Fibroblast of peridontal ligament (primary cell): ENCODE data around the gene ZNF512B.
A peak's percentile ranks its signal among the peaks of the same experiment; 100 is the strongest.
"Not testable (repeated sequence)": the region's sequence is repeated elsewhere in the genome, so short reads cannot be mapped to it uniquely, and the experiment has no call there.

Experiments used
- DNase-seq: peaks from one replicate; pipeline ENCODE4 v3.0.0-alpha.2; 2010; ENCODE audit errors: extremely low read depth

Gene ZNF512B

DNA sequence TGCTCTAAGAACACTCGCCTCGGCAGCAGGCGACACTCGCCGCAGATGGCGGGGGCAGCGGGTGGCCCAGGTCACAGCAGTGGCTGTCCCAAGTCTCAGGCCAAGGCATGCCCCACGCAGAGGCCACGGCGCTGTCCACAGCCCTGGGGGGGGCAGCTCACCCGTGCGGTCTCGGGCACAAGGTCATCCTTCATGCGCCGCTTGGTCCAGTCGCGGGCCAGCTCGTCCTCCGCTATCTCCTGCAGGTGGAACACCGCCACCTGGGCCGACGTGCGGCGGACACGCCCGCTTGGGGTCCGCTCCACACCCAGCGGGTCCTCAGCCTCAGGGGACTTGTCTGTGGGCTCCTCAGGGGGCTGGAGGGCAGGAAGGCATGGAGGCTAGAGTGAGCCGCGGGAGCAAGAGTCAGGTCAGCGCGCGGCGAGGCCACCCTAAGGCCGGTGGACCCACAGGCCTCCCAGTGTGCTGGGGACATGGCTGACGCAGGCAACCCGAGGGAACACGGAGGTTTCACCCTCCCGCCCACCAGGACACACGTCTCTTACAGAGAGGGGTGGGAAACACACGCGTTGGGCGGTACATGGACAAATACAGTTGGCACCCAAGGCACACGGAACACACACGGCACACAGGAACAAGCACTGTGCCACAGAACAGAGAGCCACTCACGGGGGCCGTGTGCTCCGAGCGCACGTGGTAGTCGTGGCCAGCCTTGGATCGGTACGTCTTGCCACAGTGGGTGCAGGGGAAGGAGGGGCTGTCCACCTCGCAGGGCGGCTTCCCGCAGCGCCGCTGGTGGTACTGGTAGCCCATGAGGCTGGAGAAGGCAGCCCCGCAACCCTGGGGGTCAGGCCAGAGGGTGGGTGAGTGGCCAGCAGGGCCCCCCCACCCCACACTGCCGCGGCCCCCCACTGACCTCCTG is 7.0 kb downstream of the ZNF512B start:
- DNase-seq: no peak

DNA sequence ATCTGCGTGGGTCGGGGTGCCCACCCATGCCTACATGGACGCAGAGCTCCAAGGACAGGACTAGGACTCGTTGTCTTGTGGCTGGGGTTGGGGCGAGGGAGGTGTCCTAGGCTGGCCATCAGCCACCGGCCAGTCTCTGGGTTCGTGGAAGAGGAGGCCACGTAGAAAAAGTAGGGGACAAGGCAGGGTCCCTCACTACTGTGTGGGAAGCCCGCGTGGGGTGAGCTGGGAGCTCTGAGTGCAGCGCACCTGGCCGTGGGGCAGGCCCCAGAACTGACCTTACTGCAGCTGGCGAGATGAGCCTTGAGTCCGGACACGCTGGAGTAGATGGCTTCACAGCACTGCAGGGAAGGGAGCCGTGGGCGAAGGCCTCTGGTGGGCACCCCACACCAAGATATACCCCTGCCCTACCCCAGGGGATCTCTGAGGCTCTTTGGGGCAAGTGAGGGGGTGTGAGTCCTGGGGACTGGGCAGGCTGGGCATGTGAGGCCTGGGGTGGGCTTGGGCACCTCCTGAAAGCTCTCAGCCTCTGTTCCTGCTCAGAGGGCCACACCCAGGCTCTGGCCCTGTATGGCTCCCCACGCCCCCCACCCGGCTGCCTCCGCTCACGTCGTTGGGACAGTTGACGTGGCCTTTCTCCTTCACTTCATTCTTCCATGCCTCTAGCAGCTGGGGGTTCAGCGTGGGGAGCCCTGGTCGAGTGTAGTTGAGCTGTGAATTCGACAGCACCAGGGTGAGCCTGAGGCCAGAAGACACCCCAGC is 7.9 kb downstream of the ZNF512B start:
- no peak for DNase-seq

DNA sequence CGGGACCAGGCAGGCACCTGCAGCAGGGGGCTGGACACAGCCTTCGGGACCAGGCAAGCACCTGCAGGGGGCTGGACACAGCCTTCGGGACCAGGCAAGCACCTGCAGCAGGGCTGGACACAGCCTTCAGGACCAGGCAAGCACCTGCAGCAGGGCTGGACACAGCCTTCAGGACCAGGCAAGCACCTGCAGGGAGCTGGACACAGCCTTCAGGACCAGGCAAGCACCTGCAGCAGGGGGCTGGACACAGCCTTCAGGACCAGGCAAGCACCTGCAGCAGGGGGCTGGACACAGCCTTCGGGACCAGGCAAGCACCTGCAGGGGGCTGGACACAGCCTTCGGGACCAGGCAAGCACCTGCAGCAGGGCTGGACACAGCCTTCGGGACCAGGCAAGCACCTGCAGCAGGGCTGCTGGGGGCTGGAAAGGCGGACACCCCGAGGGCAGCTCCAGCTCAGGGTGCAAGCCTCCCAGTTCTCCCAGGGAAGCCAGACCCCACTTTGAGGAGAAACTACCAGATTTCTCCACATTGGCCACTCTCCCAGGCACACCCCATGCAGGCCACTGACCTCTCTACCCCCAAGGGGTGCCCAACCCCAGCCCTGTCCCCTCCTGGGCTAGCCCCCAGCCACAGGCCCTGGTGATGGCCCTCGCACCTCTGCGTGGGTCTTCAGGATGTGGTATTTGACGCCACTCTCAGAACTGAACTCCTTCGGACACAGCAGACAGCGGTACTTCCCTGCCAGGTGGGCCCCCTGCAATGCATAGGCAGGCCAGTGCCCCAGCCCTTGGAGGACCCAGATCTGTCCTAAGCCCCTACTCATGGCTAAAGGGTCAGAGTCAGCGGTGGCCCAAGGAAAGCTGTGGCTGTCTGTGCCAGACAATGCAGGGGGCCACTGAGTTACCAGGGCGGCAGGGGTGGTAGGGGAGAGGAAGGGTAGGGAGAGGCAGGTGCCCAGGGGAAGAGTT is 8.8 kb downstream of the ZNF512B start:
- DNase-seq: not testable (repeated sequence)

DNA sequence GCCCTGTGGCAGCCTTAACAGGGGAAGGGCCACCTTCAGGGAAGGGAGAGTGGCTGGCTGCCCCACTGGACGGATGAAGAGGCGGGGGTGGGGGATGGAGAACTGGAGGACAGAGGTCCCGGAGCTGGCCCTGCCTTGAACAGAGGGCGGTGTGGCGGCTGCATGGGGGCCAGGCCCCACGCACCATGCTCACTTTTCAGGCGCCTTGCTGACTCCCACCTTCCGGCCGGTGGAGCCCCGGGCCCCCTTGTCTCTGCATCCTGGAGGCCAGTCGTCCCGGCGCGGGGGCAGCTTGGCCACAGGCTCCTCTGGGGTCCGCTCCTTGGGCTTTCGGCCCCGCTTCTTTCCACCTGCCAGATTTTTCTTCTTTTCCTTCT is 10.0 kb downstream of the ZNF512B start:
- DNase-seq: no peak

DNA sequence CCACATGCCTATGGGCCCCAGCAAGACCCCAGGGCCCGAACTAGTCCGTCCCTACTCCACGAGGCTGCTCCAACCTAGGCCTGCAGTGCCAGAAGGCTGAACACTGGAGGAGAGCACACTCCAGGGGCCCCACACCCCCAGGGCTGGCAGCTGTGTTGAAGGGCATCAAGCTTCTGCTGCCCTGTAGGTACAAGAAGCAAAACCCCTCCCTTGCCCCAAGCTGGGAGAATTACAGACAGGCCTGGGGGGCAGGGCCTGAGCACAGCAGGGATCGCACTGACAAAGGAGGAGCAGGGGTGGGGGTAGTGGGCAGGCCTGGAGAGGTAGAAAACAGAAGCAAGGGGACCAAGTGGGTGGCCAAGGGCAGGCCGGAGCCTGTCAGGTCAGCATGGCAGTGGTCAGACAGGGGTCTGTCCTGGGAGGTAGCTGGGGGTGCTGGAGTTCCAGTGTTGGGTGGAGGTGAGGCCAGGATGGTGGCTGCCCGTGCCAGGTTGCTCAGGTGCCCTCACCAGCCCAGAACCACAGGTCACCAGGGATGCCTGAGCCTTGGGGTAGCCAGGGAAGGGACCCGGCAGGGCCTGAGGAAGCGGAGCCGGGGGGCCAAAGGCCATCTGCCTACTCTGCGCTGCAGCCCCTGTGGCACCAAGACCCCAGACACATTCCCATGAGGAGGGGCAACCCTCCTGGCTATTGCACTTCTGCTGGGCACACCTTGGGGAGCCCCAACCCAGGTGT is 10.6 kb downstream of the ZNF512B start:
- no peak for DNase-seq

DNA sequence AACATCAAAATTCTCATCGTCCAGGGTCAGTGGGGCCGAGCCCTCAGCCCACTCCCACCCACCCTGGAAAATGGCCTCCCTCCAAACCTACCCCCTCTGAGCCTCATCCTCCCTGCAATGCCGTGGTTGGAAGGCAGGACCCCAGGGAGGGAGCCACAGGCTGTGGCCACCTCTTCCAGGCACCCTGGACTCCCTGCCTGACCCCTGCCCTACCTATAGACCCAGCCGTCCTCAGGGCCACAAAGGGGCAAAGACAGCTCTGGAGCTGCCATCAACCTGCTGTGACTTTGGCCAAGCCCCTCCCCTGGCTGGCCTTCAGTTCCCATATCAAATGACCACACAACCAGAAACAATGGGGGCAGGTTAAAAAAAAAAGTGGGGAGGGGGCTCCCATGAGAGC is 11.3 kb downstream of the ZNF512B start:
- DNase-seq: no peak

DNA sequence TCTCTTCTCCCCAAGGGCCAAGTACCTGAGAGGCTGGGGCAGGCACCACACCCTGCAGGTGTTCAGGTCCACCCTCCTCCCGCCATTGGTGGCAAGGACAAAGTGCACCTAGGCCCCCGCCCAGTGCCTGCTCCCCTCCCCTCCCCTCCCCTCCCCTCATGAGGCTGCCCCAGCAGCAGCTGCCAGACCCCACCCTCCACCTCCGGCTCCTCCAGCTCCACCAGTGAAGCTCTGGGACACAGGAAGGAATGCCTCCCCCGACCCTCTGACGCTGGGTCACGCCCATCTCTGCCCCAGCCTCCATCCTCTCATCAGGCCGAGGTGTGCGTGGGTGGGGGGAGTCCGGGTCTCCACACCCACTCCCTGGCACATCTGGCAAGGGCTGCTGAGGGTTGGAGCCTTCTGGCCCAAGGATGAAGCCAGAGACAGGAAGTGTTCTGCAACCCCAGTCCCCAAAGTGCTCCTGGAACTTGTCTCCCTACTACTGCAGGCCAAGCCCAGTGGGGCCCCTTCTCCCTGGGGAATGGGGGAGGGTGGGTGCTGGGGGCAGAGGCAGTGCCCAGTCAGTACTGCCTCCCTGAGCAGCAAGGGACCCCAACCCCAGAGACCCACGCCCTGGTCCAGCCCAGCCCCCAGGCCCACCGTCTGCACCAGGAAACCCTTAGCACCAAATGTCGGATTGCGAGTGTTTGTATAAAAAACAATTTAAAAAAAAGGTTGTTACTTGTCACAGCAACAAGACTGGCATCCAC is 11.9 kb downstream of the ZNF512B start:
- no peak for DNase-seq

DNA sequence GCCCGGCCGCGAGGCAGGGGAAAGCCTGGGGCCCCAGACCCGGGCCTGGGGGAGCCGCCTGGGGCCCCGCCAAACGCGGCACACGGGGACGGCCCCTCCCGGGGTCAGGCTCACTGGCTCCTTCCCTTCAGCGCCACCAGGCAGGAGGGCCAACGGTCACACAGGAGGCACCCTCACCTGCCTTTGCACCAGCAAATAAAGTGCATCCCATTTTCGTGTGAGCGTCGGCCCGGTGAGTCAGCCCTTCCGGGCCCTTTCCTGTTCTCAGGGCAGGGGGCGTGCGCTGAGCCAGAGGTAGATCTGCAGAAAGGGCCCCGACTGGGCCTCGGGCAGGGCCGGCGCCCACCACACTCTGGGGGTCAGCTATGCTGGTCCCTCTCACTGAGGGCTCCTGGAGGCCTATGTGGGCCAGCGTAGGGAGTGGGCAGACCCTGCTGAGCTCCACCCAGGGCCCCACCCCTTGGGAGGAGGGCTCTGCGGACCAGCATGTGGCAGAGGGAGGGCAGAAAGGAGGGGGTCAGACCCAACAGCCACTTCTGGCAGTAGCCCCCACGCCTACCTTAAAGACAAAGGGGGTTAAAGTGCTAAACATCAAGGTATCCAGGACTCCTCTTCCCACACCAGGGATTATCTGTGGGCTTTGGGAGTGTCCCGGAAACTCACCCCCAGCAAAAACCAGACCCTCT is 12.6 kb downstream of the ZNF512B start:
- DNase-seq: peak; percentile 58

DNA sequence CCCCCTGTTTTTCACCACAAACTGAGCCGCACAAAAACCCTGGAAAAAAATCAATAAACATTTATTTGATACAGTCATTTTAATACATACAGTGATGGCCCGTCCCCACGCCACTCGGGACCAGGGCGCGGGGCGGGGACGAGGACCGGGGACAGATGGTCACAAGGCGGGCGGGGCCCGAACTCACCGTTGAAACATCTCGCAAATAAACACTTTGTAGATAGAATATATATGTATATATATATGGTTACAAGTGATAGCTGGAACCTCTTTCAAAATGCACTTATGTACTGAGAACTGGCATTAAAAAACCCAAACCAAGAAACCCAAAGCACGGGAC is 13.1 kb downstream of the ZNF512B start:
- DNase-seq: no peak

DNA sequence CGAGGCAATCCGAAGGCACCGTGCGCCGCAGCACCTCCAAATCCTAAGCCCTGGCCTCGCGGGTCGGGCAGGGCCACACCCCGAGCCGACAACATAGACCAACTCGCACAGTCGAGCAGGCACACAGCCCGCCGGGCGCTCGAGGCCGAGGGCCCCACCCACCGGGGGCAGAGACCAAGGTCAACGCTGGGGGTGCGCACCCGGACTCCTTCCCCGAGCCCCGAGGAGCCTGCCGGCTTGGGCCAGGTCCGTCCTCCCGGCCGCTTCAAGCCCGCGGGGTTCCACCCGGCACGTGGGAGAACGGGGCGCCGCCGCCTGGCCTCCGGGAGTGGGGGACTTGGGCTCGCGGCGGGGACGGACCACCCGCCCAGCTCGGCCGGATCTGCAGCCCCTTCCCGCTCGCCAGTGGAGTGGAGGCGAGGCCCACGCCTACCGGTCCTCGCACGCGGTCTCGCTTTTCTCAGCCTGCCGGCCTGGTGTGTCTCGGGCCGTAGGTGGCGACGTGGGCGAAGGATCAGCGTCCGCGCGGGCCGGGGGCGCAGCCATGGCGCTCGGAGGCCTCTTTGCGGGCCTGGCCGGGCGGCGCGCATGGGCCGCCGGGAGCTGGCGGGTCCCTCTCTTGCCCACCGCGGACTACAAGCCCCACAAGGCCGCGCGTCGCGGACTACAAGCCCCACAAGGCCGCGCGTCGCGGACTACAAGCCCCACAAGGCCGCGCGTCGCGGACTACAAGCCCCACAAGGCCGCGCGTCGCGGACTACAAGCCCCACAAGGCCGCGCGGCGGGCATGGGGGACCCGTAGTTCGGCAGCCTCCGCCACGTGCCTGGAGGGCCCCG is 13.7 kb downstream of the ZNF512B start, which contains the start of gene UCKL1:
UCKL1 (minus strand) TSS at position 590 of the 837 bp plus-strand sequence; CDS start at position 546, 44 bp downstream.
- DNase-seq: peak; percentile 88

DNA sequence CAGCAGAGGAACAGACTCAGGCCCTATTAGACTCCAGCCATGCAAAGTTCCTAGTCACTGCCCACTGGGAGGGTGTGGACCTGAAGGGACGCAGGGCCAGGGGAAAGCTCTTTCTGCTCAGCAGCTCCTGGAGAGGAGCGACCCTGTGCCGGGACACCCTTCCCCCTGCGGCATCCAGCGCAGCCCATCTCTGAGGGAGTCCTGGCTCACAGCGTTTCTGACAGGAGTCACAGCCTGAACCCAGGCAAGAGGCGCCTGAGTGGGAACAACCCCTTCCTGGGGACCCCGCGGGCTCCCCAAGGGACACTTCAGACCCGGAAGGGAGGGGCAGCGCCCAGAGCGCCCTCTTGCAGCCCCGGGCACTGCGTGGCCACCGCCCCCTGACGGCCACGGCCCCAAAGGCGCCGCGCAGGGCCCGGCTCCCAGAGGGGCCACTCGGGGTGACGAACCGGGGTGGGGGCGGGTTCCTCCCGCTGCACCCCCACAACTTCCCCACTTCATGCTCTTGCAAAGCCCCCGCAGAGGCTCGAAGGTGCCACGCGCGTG is 14.4 kb downstream of the ZNF512B start:
- no peak for DNase-seq

DNA sequence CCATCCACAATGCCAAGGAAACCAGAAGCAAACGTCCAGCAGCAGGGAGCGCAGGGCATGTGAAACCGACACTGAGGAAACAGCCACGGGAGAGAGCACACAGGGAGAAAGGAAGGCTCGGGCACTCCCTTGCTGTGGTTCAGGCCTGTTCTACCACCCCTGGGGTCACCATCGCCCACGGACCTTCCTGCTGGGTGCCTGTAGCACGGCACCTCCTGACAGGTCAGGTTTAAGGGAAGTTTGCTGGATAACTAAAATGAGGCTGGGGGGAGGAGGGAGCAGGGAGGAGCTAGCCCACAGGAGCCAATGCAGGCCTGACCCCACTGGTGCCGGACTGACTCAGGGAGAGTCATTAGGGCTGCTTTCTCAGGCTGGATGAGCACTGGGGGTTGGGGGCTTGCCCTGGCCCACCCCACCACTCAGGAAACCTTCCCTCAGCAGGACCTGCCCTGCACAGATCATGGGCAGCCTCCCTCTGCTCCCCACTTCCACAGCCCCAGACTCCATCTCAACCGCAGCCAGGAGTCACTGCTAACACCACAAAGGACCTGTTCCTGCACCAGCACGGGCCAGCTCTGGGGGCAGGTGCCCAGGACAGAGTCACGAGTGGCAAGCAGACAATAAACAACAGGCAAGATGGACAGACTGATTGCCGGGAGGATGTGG is 15.8 kb downstream of the ZNF512B start:
- no peak for DNase-seq

DNA sequence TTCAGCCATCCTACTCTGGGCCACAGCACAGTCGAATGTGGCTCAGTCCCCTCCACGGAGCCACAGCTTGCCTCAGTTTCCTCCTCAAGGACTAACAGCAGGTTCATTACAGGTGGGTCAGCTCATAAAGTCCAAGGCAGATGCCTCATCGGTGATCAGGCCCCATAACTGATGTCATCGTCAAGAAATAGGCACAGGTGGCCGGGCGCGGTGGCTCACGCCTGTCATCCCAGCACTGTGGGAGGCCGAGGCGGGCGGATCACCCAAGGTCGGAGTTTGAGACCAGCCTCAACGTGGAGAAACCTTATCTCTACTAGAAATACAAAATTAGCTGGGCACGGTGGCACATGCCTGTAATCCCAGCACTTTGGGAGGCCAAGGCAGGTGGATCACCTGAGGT is 17.0 kb downstream of the ZNF512B start:
- no peak for DNase-seq

DNA sequence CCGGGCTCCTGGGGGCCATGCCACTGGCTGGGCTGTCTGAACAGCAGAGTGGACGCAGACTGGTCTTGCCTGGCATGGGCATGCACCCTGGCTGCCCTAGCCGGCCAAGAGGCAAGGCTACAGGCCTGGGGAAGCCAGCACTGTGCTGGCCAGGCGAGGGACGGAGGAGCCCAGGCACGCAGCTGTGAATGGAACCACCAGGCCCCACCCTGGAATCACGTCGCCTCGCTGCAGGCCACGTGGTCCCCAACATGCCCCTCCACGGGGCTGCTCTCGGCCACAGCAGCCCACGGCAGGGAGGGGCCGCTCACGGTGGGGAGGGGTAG is 17.6 kb downstream of the ZNF512B start:
- DNase-seq: no peak

DNA sequence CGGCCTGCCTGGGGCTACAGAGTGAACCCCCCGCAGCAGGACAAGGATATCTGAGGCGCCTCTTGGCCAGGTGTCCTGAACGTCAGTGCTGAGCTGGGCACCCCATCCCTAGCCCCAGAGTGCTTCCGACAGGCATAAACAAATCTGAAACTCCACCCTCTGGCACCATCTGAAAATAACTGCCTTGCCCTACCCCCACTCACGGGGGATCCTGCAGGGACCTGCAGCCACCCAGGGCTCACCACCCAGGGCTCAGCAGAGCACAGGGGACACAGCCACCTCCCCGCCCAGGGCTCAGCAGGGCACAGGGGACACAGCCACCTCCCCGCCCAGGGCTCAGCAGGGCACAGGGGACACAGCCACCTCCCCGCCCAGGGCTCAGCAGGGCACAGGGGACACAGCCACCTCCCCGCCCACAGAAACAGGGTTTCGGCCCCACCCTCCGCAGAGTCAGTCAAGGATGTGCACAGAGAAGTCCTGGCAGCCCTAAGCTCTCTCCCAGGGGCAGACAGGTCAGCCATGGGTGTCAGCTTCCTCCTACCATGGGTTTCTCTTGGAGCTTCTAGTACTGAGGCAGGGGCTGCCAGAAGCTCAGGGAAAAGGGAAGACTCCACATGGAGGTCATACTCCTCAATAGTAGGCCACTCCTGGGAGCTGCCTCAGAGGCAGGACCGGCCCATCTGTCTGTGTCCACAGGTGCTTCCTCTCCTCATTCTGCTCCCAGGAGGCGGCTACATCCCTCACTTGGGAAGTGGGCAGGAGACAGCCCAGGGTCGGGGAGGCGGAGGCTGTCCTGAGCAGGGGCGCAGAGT is 18.1 kb downstream of the ZNF512B start:
- DNase-seq: no peak

DNA sequence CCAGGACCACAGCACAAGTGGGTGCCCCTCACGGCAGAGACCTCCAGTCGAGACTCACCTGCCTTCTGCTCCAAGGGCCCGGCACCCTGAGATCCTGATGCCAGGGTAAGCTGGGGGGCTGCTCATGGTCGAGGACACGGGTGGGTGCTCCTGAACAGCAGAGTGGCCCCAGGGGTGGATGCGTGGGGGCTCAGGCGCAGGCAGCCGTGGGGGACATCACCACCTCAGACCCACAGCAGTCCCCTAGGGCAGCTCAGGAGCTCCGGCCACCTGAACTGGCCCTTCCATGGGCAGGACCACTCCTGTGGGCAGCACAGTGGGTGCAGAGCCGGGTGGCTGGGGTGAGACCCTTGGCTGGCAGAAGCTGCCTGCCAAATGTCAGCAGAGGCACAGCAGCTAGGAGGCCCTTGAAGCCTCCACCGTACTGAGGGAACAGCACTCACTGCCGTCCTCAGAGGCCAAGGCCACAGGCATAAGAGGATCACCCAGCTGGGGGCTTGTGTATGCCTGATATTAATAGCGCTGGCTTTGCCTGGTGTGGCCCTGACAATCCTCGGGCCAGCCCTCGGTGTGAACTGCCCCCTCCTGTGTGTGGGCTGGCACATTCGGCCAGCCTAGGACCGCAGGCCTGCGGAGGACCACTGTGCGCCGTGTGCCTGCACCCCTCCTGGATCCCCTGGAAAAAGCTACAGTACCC is 18.9 kb downstream of the ZNF512B start:
- no peak for DNase-seq
